DND-41 (cell line): ENCODE results near the gene PTPRA.

Source experiments
- ATAC-seq: fragments of 200-7000 bp; cut with Tn5 transposase; 3 replicates; pipeline ENCODE4 v1.9.1; 2021; ENCODE audit warnings: low read depth; ENCODE audit not compliant: insufficient read depth
- DNase-seq: peaks from one replicate; pipeline ENCODE4 v3.0.0-alpha.2; 2020
- H2AFZ ChIP-seq: 2 replicates; pipeline ENCODE4 v1.6.0; 2012; ENCODE audit warnings: low read depth, low read length
- H3K27ac ChIP-seq: 2 replicates; pipeline ENCODE4 v1.5.1; 2012; ENCODE audit warnings: low read length, inconsistent platforms
- H3K27me3 ChIP-seq: fragments of 200-600 bp; sonication (generic); 2 replicates; pipeline ENCODE4 v1.6.0; 2012; ENCODE audit warnings: low read length, mild to moderate bottlenecking, inconsistent platforms; ENCODE audit not compliant: insufficient read depth, poor library complexity
- H3K36me3 ChIP-seq: 2 replicates; pipeline ENCODE4 v1.5.1; 2012; ENCODE audit warnings: low read length, inconsistent platforms; ENCODE audit not compliant: insufficient read depth
- H3K4me1 ChIP-seq: 2 replicates; pipeline ENCODE4 v1.5.1; 2012; ENCODE audit warnings: mild to moderate bottlenecking, low read length; ENCODE audit not compliant: insufficient read depth
- H3K4me2 ChIP-seq: 2 replicates; pipeline ENCODE4 v1.6.0; 2012; ENCODE audit warnings: mild to moderate bottlenecking, moderate library complexity, low read length, inconsistent platforms; ENCODE audit not compliant: insufficient read depth
- H3K4me3 ChIP-seq, 2 experiments: fragments of 200-600 bp in 1 of 2; shearing (Covaris generic) in 1 of 2; 2 replicates each; pipeline ENCODE4 v1.5.1; 2012 to 2016; ENCODE audit warnings: inconsistent platforms in 2 of 2, low read length in 2 of 2, mild to moderate bottlenecking in 2 of 2, low read depth in 1 of 2, moderate library complexity in 1 of 2
- H3K79me2 ChIP-seq: 2 replicates; pipeline ENCODE4 v1.6.0; 2012; ENCODE audit warnings: low read length, inconsistent platforms; ENCODE audit not compliant: insufficient read depth
- H3K9ac ChIP-seq: 2 replicates; pipeline ENCODE4 v1.6.0; 2012; ENCODE audit warnings: low read depth, mild to moderate bottlenecking, inconsistent platforms, low read length, moderate library complexity
- H3K9me3 ChIP-seq: 2 replicates; pipeline ENCODE4 v1.5.1; 2012; ENCODE audit warnings: low read length, moderate library complexity, mild to moderate bottlenecking, inconsistent platforms; ENCODE audit not compliant: insufficient read depth, severe bottlenecking
- H4K20me1 ChIP-seq: 2 replicates; pipeline ENCODE4 v1.6.0; 2012; ENCODE audit warnings: low read length; ENCODE audit not compliant: insufficient read depth
- EZH2 ChIP-seq: IDR thresholded peaks from 3 replicates; pipeline ENCODE4 v1.6.1; 2012; ENCODE audit warnings: borderline replicate concordance, low read depth, mild to moderate bottlenecking, moderate library complexity, low read length, inconsistent platforms; ENCODE audit not compliant: severe bottlenecking
- TF ChIP-seq, protein P1 (sequence below): IDR thresholded peaks from 2 replicates; pipeline ENCODE4 v1.5.1; 2012; ENCODE audit warnings: borderline replicate concordance, low read length, moderate library complexity, mild to moderate bottlenecking; ENCODE audit not compliant: poor library complexity, severe bottlenecking; ENCODE audit errors: extremely low read depth

The PTPRA gene

DNA sequence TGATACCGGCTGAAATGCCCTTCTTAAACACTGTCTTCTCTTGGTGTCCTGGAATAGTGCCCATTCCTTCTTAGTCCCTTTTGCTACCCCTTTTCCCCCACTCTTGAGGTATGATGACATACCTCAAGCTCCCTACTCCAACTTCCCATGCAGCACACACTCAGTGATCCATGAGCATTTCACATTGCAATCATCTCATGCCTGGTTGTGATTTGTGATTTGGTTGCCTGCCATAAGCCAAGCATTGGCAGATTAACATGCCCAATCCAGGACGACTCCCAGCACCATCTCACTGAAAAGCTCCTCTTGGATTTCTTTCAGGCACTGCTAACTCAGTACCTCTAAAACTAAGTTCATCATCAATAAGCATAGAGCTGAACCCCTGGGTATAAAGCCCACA is 14.7 kb upstream of the PTPRA start:
- DNase-seq (no peak), ATAC-seq (no peak)
- Histone ChIP-seq H3K27me3 (no peaks in the 10 kb centered on the region), H3K27ac (no peak overlapping the region), H3K9me3 (no peaks in the 10 kb centered on the region), H2AFZ (no peak overlapping the region), H3K4me2 (no peak overlapping the region), H3K36me3 (peaks cover 22% of the 10 kb centered on the region), H4K20me1 (peaks cover 15% of the 10 kb centered on the region), H3K4me3 (no peak overlapping the region), H3K79me2 (no peaks in the 10 kb centered on the region), H3K4me1 (no peaks in the 10 kb centered on the region), H3K9ac (no peak overlapping the region)
- TF ChIP-seq EZH2 = no peak
- TF ChIP-seq, protein P1, sequence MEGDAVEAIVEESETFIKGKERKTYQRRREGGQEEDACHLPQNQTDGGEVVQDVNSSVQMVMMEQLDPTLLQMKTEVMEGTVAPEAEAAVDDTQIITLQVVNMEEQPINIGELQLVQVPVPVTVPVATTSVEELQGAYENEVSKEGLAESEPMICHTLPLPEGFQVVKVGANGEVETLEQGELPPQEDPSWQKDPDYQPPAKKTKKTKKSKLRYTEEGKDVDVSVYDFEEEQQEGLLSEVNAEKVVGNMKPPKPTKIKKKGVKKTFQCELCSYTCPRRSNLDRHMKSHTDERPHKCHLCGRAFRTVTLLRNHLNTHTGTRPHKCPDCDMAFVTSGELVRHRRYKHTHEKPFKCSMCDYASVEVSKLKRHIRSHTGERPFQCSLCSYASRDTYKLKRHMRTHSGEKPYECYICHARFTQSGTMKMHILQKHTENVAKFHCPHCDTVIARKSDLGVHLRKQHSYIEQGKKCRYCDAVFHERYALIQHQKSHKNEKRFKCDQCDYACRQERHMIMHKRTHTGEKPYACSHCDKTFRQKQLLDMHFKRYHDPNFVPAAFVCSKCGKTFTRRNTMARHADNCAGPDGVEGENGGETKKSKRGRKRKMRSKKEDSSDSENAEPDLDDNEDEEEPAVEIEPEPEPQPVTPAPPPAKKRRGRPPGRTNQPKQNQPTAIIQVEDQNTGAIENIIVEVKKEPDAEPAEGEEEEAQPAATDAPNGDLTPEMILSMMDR = no peak

DNA sequence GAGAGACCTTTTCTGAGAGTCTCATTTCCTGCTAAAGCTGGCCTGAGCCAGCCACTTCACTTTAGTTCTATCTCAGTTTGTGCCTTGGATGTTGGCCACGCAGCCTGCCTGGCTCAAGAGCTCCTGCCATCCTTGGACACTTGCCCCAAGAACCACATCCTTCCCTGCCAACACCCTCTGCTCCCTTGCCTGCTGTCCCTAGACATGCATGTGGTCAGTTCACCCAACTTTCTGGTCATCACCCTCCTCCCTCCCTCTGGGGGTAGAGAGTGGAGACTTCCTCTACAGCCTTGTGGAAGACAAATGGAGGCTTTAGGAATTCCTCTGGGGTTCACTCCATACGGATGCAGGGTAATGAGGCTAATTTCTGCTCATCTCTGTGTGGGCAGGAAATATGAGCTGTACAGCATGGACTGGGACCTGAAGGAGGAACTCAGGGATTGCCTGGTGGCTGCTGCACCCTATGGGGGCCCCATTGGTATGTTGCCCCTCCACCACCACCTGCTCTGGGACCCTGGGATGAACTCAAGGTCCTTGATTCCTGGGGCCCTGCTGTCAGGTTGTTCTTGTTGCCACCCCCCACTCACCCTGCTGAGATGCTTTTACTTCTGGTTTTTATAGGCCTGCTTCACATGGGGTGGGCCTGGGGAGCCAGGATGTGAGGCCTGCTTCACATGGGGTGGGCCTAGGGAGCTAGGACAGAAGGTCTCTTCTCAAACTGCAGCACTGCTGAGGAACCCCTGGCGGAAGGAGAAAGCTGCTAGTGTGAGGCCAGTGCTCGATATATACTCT is 13.8 kb upstream of the PTPRA start:
- Histone ChIP-seq H3K36me3 (peaks cover 23% of the 10 kb centered on the region), H3K9ac (no peak overlapping the region), H3K27me3 (no peaks in the 10 kb centered on the region), H3K4me2 (no peak overlapping the region), H2AFZ (no peak overlapping the region), H4K20me1 (peaks cover 15% of the 10 kb centered on the region), H3K9me3 (no peaks in the 10 kb centered on the region), H3K4me1 (no peaks in the 10 kb centered on the region), H3K4me3 (no peak overlapping the region), H3K27ac (no peak overlapping the region), H3K79me2 (no peaks in the 10 kb centered on the region)
- TF ChIP-seq EZH2 = no peak
- TF ChIP-seq, protein P1 = no peak
- ATAC-seq (no peak), DNase-seq (no peak)

DNA sequence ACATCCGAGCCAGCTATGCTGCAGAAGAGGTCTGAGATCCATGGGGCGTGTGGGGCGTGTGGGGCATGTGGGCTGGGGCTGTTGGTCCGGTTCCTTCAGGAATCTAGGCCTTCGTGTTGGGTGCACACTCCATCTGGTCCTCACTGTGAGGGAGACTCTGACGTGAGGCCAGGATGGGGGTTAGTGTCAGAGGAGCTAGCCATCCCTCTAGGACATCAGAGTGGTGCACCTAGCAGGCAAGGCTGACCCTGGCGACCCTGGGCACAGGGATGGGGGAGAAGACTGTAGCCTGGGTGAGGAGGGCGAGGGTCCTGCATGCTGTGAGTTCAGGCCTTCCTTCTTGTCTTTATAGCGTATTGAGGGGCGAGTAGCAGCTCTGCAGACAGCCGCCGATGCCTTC is 8.7 kb upstream of the PTPRA start:
- H3K27ac ChIP-seq = no peak overlapping the region
- H3K79me2 ChIP-seq = no peaks in the 10 kb centered on the region
- H3K4me1 ChIP-seq = no peaks in the 10 kb centered on the region
- peaks cover 2% of the 10 kb centered on the region for H3K27me3 ChIP-seq
- H3K4me3 ChIP-seq = no peak overlapping the region
- no peak overlapping the region for H3K9ac ChIP-seq
- ATAC-seq (no peak), DNase-seq (no peak)
- H2AFZ ChIP-seq = no peak overlapping the region
- H3K4me2 ChIP-seq = no peak overlapping the region
- peaks cover 45% of the 10 kb centered on the region for H3K36me3 ChIP-seq
- no peaks in the 10 kb centered on the region for H3K9me3 ChIP-seq
- TF ChIP-seq, protein P1 = no peak
- no peak for TF ChIP-seq EZH2
- peaks cover 15% of the 10 kb centered on the region for H4K20me1 ChIP-seq
